ACC112 (cell line): ENCODE results near the gene JAKMIP1.

ENCODE experiments used
- H2AFZ ChIP-seq: fragments of 200-600 bp; sonication (generic); one replicate; pipeline ENCODE4 v1.6.0; 2017; ENCODE audit warnings: antibody characterized with exemption, low read length; ENCODE audit not compliant: unreplicated experiment
- H3K27ac ChIP-seq: fragments of 200-600 bp; sonication (generic); 2 replicates; pipeline ENCODE4 v1.5.1; 2014; ENCODE audit warnings: low read depth, mild to moderate bottlenecking, antibody characterized with exemption, low read length, moderate library complexity
- H3K27me3 ChIP-seq: fragments of 200-600 bp; sonication (generic); 2 replicates; pipeline ENCODE4 v1.6.1; 2014; ENCODE audit warnings: mild to moderate bottlenecking, antibody characterized with exemption, low read length, moderate library complexity, mixed read lengths; ENCODE audit not compliant: insufficient read depth
- H3K36me3 ChIP-seq: fragments of 200-600 bp; sonication (generic); 2 replicates; pipeline ENCODE4 v1.6.1; 2016; ENCODE audit warnings: mild to moderate bottlenecking, antibody characterized with exemption, low read length, moderate library complexity, mixed read lengths; ENCODE audit not compliant: insufficient read depth
- H3K4me1 ChIP-seq: fragments of 200-600 bp; sonication (generic); one replicate; pipeline ENCODE4 v1.6.1; 2016; ENCODE audit warnings: low read length, mixed read lengths; ENCODE audit not compliant: insufficient read depth, unreplicated experiment, control insufficient read depth
- H3K4me3 ChIP-seq: fragments of 200-600 bp; sonication (generic); 2 replicates; pipeline ENCODE4 v1.5.1; 2014; ENCODE audit warnings: mild to moderate bottlenecking, low read depth, low read length
- H3K79me2 ChIP-seq: fragments of 200-600 bp; sonication (generic); one replicate; pipeline ENCODE4 v1.6.0; 2016; ENCODE audit warnings: low read length; ENCODE audit not compliant: control insufficient read depth, unreplicated experiment, insufficient read depth

Gene JAKMIP1

DNA sequence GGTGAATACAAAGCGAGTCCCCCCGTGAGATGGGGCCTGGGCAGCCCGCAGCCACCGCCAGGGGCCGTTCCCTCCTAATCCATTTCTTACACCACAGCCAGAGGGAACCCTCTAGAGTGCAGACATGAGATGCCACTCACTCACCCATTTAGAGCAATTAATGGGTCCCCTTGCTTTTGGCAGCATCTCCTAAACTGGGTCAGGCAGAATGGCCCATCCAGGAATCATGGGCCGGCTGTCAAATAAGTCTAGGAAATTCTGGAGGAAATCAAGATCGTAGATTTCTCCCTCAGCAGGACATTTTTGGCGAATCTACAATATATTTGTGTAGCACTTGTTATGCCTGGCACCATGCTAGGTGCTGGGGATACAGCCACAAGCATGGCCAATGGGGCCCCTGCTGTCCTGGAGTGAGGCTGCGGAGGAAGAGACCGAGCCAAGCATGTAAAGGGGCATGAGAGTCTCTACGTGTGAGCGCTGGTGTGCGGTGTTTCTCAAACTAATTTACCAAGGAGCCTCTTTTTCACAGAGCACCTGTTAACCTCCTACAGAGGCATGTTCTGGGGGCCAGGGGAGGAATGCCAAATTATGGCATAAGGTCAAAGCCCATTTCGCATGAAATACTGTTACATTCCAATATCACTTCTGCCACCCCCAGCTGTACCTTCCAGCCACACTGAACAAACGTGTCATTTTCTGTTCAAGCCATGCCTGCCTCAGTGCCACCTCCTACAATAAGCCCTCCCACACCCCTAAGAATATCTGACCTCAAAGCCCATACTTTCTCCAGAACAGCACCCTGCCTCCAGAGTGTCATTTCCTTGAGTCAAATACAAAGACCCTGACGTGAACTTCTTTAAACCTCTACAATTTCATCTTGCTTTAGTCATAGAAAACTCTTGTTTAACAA lies 28.1 kb upstream of the JAKMIP1 start:
- no peaks in the 10 kb centered on the region for H3K4me1 ChIP-seq
- peaks cover 56% of the 10 kb centered on the region for H3K27me3 ChIP-seq
- no peaks in the 10 kb centered on the region for H3K36me3 ChIP-seq
- no peaks in the 10 kb centered on the region for H3K79me2 ChIP-seq
- H3K27ac ChIP-seq, result no peak overlapping the region
- H2AFZ ChIP-seq, result no peak overlapping the region
- H3K4me3 ChIP-seq, result no peak overlapping the region

DNA sequence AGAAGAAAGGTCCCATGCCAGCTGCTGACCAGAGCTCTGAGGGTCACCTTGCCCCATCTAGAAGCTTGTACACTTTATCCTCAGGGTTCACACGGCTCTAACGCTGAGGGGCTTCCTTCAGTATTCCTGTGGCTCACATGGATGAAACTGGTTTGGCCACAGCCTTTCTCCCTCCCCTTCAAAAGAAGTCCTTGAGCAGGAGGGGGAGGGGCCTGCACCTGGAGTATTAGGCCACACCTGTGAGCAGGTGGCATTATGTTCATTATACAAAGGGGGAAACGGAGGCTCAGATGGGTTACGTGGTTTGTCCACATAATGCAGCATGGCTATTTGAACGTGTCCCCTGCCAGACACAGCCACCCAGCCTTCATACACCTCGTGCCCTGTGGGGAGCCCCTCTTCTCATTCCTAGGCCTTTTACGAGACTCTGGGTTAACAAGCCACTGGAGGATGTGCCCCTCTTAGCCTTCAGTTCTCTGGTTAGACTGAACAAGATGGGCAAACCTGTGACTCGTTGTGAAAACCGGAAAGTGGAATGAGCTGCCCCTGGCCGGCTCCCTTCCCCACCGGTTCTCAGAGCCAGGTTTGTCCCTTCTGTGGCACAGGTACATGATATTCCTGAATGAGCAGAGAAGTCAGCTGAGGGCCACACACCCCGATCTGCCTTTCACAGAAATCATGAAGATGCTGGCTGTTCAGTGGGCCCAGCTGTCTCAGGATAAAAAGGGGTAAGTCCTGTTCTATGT lies 27.2 kb upstream of the JAKMIP1 start:
- H3K27ac ChIP-seq, result no peak overlapping the region
- no peak overlapping the region for H2AFZ ChIP-seq
- H3K36me3 ChIP-seq, result no peaks in the 10 kb centered on the region
- peaks cover 60% of the 10 kb centered on the region for H3K27me3 ChIP-seq
- no peaks in the 10 kb centered on the region for H3K79me2 ChIP-seq
- no peaks in the 10 kb centered on the region for H3K4me1 ChIP-seq
- no peak overlapping the region for H3K4me3 ChIP-seq

GRCh38 chr4:6226506-6226905 lies 26.2 kb upstream of the JAKMIP1 start:
- no peaks in the 10 kb centered on the region for H3K4me1 ChIP-seq
- no peak overlapping the region for H3K27ac ChIP-seq
- H3K27me3 ChIP-seq, result peaks cover 67% of the 10 kb centered on the region
- no peak overlapping the region for H2AFZ ChIP-seq
- H3K4me3 ChIP-seq, result no peak overlapping the region
- H3K79me2 ChIP-seq, result no peaks in the 10 kb centered on the region
- H3K36me3 ChIP-seq, result no peaks in the 10 kb centered on the region

- Histone ChIP-seq H3K79me2 (no peaks in the 10 kb centered on the region), H3K27ac (no peak overlapping the region), H2AFZ (no peak overlapping the region), H3K4me3 (no peak overlapping the region), H3K4me1 (no peaks in the 10 kb centered on the region), H3K27me3 (peaks cover 77% of the 10 kb centered on the region), H3K36me3 (no peaks in the 10 kb centered on the region)
These were observed 25.1 kb upstream of the JAKMIP1 start for GRCh38 chr4:6225469-6225868.

DNA sequence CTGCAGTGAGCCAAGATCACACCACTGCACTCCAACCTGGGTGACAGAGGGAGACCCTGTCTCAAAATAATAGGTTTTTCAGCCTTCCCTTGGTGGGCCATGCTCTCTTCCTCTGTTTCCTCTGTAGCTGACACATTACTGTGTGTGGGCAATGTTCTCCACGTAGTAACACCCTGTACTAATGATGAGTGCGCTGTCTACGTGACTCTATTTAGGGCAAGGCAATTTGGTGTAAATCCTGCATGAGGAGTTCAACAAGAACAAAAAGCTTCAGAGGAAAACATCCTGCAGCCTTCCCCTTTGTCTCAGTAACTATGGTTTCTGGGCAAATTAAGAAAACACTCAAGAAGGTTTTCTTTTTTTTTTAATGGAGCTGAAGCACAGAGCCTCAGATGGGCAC lies 24.4 kb upstream of the JAKMIP1 start:
- Histone ChIP-seq H3K4me3 (no peak overlapping the region), H3K79me2 (no peaks in the 10 kb centered on the region), H3K27me3 (peaks cover 83% of the 10 kb centered on the region), H3K36me3 (no peaks in the 10 kb centered on the region), H3K4me1 (no peaks in the 10 kb centered on the region), H3K27ac (no peak overlapping the region), H2AFZ (no peak overlapping the region)

DNA sequence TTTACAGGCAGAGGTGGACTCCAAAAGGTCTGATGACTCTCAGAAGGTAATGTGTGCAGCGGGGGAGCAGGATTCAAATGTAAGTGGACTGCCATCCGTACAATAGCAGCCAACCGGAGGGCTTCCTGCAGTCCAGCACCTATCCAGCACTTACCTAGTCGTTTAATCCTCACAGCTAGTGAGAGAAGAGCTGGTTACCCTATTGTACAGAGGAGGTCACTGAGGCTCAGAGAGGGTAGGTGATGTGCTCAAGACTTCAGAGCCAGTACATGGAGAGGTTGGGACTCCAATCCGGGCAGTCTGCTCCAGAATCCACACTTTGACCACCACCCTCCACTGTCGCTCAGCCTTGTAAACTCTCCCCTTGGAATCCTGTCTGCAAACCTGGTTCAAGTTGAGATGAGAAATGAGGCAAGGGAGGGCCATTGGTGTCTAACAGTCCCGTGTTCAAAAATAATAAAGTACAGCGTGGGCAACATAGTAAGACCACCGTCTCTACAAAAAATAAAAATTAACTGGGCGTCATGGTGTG lies 22.5 kb upstream of the JAKMIP1 start:
- H3K36me3 ChIP-seq, result no peaks in the 10 kb centered on the region
- H3K79me2 ChIP-seq, result no peaks in the 10 kb centered on the region
- H2AFZ ChIP-seq, result no peak overlapping the region
- H3K27me3 ChIP-seq, result peaks cover 88% of the 10 kb centered on the region
- H3K4me1 ChIP-seq, result no peaks in the 10 kb centered on the region
- no peak overlapping the region for H3K4me3 ChIP-seq
- no peak overlapping the region for H3K27ac ChIP-seq

DNA sequence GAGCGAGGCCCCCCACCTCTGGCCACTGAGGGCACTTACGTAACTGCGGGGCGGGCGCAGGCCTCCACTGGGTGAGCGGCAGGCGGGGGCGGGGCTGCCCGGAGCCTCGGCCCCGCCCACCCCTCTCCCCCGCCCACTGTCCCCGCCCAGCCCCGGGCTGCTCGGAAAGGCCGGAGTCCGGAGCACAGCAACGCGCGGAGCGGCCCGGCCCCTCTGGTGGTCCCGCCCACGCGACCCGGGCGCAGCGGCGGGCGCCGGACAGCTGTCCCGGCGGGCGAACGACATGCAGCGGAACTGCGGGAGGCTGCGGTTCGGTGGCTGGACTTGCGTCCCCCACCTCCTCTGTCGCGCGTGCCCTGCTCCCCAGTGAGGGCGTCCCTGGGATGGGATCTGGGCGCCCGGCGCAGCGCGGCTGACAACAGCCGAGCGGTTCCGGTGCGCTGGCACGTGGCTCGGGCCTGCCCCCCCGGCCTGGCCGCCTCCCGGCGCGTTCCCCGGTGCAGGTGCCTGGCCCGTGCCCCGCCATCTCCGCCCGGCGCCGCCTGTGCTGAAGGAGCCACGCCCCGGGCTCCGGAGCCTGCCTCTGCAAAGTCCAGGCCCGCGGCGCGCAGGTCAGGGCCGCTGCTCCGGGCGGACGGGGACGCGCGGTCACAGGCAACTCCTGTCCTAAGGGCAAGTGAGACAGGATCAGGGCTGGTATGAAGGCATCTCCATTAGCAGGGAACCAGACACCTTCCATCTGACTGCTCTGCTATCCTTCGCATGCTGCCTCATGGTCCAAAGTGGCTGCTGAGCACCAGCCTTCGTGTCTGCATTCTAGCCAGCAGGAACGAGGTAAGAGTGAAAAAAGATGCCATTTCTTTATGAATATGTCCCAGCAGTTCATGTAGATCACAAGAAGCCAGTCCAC lies 21.8 kb upstream of the JAKMIP1 start:
- H3K4me3 ChIP-seq, result no peak overlapping the region
- H3K27ac ChIP-seq, result no peak overlapping the region
- H3K36me3 ChIP-seq, result no peaks in the 10 kb centered on the region
- H2AFZ ChIP-seq, result no peak overlapping the region
- peaks cover 89% of the 10 kb centered on the region for H3K27me3 ChIP-seq
- H3K4me1 ChIP-seq, result no peaks in the 10 kb centered on the region
- no peaks in the 10 kb centered on the region for H3K79me2 ChIP-seq

DNA sequence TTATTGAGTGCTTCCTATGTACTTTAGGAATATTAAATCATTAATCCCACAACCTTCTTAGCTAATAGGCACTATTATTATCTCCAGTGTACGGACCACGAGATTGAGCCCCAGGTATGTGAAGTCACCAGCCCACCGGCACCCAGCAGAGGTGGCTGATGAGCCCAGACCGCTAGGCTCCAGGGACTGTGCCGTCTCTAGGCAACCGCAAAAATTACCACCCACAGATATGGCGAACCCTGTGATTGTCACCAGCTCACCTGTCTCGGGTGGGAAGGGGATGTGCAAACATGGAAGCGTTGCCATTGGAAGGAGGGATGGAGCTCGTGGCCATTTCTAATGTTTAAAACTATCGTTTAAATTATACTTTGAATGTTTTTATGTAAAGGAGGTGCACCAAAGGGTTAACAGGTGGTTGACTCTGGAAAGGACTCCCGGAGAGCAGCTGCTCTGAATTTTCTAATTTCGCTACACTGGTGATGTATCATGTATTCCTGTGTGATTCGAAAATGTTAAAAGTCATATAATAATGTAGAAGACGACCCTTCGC lies 21.0 kb upstream of the JAKMIP1 start:
- Histone ChIP-seq H3K36me3 (no peaks in the 10 kb centered on the region), H3K4me1 (no peaks in the 10 kb centered on the region), H2AFZ (no peak overlapping the region), H3K4me3 (no peak overlapping the region), H3K27ac (no peak overlapping the region), H3K27me3 (peaks cover 91% of the 10 kb centered on the region), H3K79me2 (no peaks in the 10 kb centered on the region)

GRCh38 chr4:6217716-6218381 lies 17.5 kb upstream of the JAKMIP1 start:
- H2AFZ ChIP-seq, result no peak overlapping the region
- H3K36me3 ChIP-seq, result no peaks in the 10 kb centered on the region
- no peaks in the 10 kb centered on the region for H3K79me2 ChIP-seq
- no peaks in the 10 kb centered on the region for H3K4me1 ChIP-seq
- peaks cover 88% of the 10 kb centered on the region for H3K27me3 ChIP-seq
- H3K27ac ChIP-seq, result no peak overlapping the region
- H3K4me3 ChIP-seq, result no peak overlapping the region
